HG03521 (cell line): ENCODE measurements around the gene GRIK2.
A peak's percentile ranks its signal among the peaks of the same experiment; 100 is the strongest.

Experiments
- ATAC-seq: cut with Tn5 transposase; IDR thresholded peaks from one replicate; pipeline ENCODE4 v1.9.1; 2021; ENCODE audit warnings: mild to moderate bottlenecking, moderate library complexity; ENCODE audit not compliant: unreplicated experiment

The GRIK2 gene

GRCh38 chr6:101762851-101763250, 369.3 kb downstream of the GRIK2 start:
- ATAC-seq: no peak

GRCh38 chr6:101765281-101765680, 371.8 kb downstream of the GRIK2 start:
- no peak for ATAC-seq

- no peak for ATAC-seq
Observed at GRCh38 chr6:101770116-101770515, 376.6 kb downstream of the GRIK2 start.

- ATAC-seq: no peak
Observed at GRCh38 chr6:101776919-101777350, 383.4 kb downstream of the GRIK2 start.

- no peak for ATAC-seq
Observed at GRCh38 chr6:101777646-101778045, 384.1 kb downstream of the GRIK2 start.

- no peak for ATAC-seq
Observed at GRCh38 chr6:101779051-101779844, 385.7 kb downstream of the GRIK2 start.

GRCh38 chr6:101783287-101783686, 389.8 kb downstream of the GRIK2 start:
- ATAC-seq: no peak

- ATAC-seq: no peak
Observed at GRCh38 chr6:101784094-101784493, 390.6 kb downstream of the GRIK2 start.

- no peak for ATAC-seq
Observed at GRCh38 chr6:101799531-101799930, 406.0 kb downstream of the GRIK2 start.

- ATAC-seq: no peak
Observed at GRCh38 chr6:101800598-101800997, 407.1 kb downstream of the GRIK2 start.

- no peak for ATAC-seq
Observed at GRCh38 chr6:101803136-101803535, 409.6 kb downstream of the GRIK2 start.

GRCh38 chr6:101806241-101806640, 412.7 kb downstream of the GRIK2 start:
- ATAC-seq: no peak

GRCh38 chr6:101811108-101811507, 417.6 kb downstream of the GRIK2 start:
- no peak for ATAC-seq

GRCh38 chr6:101816716-101817115, 423.2 kb downstream of the GRIK2 start:
- ATAC-seq: no peak

- no peak for ATAC-seq
Observed at GRCh38 chr6:101818051-101818450, 424.5 kb downstream of the GRIK2 start.

GRCh38 chr6:101824551-101825345, 431.2 kb downstream of the GRIK2 start:
- no peak for ATAC-seq

- no peak for ATAC-seq
Observed at GRCh38 chr6:101826269-101826668, 432.8 kb downstream of the GRIK2 start.

- no peak for ATAC-seq
Observed at GRCh38 chr6:101826678-101827077, 433.2 kb downstream of the GRIK2 start.

GRCh38 chr6:101830501-101831031, 437.1 kb downstream of the GRIK2 start:
- no peak for ATAC-seq

GRCh38 chr6:101832371-101832770, 438.9 kb downstream of the GRIK2 start:
- ATAC-seq: no peak

GRCh38 chr6:101840100-101840499, 446.6 kb downstream of the GRIK2 start:
- no peak for ATAC-seq

- ATAC-seq: peak; percentile 64
Observed at GRCh38 chr6:101845172-101845571, 451.7 kb downstream of the GRIK2 start.
